Peyer's patch (tissue), 4 donors: ENCODE data around the gene PDHB.

Source experiments
- CTCF ChIP-seq, 6 experiments: fragments of 450-650 bp in 4 of 6; fragments of 200-600 bp in 2 of 6; sonication (generic) in 1 of 6; IDR thresholded peaks; one replicate each; pipeline ENCODE4 v1.5.1; 2017 to 2019; ENCODE audit warnings: antibody characterized with exemption in 6 of 6, mild to moderate bottlenecking in 3 of 6, moderate library complexity in 1 of 6
- POLR2A ChIP-seq, 2 donors: fragments of 450-650 bp; IDR thresholded peaks; one replicate each; pipeline ENCODE4 v1.5.1; 2017; ENCODE audit warnings: antibody characterized with exemption in 2 of 2, mild to moderate bottlenecking in 2 of 2, moderate library complexity in 2 of 2

GRCh38 chr3:58474967-58475578 is 41.4 kb upstream of the PDHB start:
- no peak for TF ChIP-seq POLR2A (IDR thresholded peaks at IDR 0.05)
- no peak for TF ChIP-seq CTCF (IDR thresholded peaks at IDR 0.05)
